Peyer's patch (tissue), 4 donors: ENCODE results near the gene EIF4E1B. TPM values are rescaled to one million over a fixed set of nuclear protein-coding genes. Genes with fewer than 3 reads are reported as not detected.
A peak's percentile ranks its signal among the peaks of the same experiment; 100 is the strongest.

Experiments
- DNase-seq, 3 donors: peaks; one replicate each; pipeline ENCODE4 v3.0.0-alpha.2; 2017 to 2019
- H3K27ac ChIP-seq, 4 donors: fragments of 200-600 bp; sonication (generic); one replicate each; pipeline ENCODE4 v1.5.1; 2016 to 2019
- H3K27me3 ChIP-seq, 2 donors: fragments of 200-600 bp; sonication (generic); one replicate each; pipeline ENCODE4 v1.5.1; 2019
- H3K36me3 ChIP-seq, 3 donors: fragments of 200-600 bp; sonication (generic); one replicate each; pipeline ENCODE4 v1.5.1; 2016 to 2019
- H3K4me1 ChIP-seq, 4 donors: fragments of 200-600 bp; sonication (generic); one replicate each; pipeline ENCODE4 v1.5.1; 2016 to 2019
- H3K4me3 ChIP-seq, 4 donors: fragments of 200-600 bp; sonication (generic); 1 replicate in 3 of 4; 2 replicates in 1 of 4; pipeline ENCODE4 v1.5.1; 2016 to 2019; ENCODE audit warnings: mild to moderate bottlenecking in 1 of 4
- H3K9me3 ChIP-seq, 4 donors: fragments of 200-600 bp; sonication (generic); one replicate each; pipeline ENCODE4 v1.5.1; 2016 to 2019; ENCODE audit warnings: mild to moderate bottlenecking in 1 of 4
- CTCF ChIP-seq, 6 experiments: fragments of 450-650 bp in 4 of 6; fragments of 200-600 bp in 2 of 6; sonication (generic) in 1 of 6; IDR thresholded peaks; one replicate each; pipeline ENCODE4 v1.5.1; 2017 to 2019; ENCODE audit warnings: antibody characterized with exemption in 6 of 6, mild to moderate bottlenecking in 3 of 6, moderate library complexity in 1 of 6
- POLR2A ChIP-seq, 2 donors: fragments of 450-650 bp; IDR thresholded peaks; one replicate each; pipeline ENCODE4 v1.5.1; 2017; ENCODE audit warnings: antibody characterized with exemption in 2 of 2, mild to moderate bottlenecking in 2 of 2, moderate library complexity in 2 of 2
- total RNA-seq, 4 donors: library from RNA; depleted of rRNA; stranded (reverse); fragments of >200 nt; gene quantifications; one replicate each; pipeline ENCODE4 v1.1.0, GENCODE V29; 2016

EIF4E1B gene
- total RNA-seq, 4 donors from 2014 or later: not detected

- Histone ChIP-seq H3K27me3 (peaks cover 0 to 44% of the 10 kb centered on the region in 2 donors), H3K9me3 (no peaks in the 10 kb centered on the region), H3K27ac (no peak overlapping the region), H3K36me3 (no peaks in the 10 kb centered on the region), H3K4me3 (no peak overlapping the region), H3K4me1 (peaks cover 0 to 17% (median 9%) of the 10 kb centered on the region in 4 donors)
- DNase-seq: no peak
- TF ChIP-seq POLR2A (IDR thresholded peaks at IDR 0.05) (no peak), CTCF (IDR thresholded peaks at IDR 0.05) (no peak)
Observed at GRCh38 chr5:176625512-176625911, 5.0 kb upstream of the EIF4E1B start.

GRCh38 chr5:176625966-176626875 lies 4.3 kb upstream of the EIF4E1B start:
- Histone ChIP-seq H3K36me3 (no peaks in the 10 kb centered on the region), H3K4me1 (peaks cover 0 to 17% (median 9%) of the 10 kb centered on the region in 4 donors), H3K4me3 (no peak overlapping the region), H3K9me3 (no peaks in the 10 kb centered on the region), H3K27me3 (peaks cover 0 to 45% of the 10 kb centered on the region in 2 donors), H3K27ac (no peak overlapping the region)
- no peak for TF ChIP-seq POLR2A (IDR thresholded peaks at IDR 0.05)
- no peak for TF ChIP-seq CTCF (IDR thresholded peaks at IDR 0.05)
- peak in 1 of 3 donors; percentile 62 for DNase-seq

GRCh38 chr5:176626876-176627236 lies 3.6 kb upstream of the EIF4E1B start:
- H3K36me3 ChIP-seq: no peaks in the 10 kb centered on the region
- DNase-seq: no peak
- H3K9me3 ChIP-seq: no peaks in the 10 kb centered on the region
- no peak overlapping the region for H3K27ac ChIP-seq
- peaks cover 0 to 43% of the 10 kb centered on the region in 2 donors for H3K27me3 ChIP-seq
- TF ChIP-seq POLR2A (IDR thresholded peaks at IDR 0.05) (no peak), CTCF (IDR thresholded peaks at IDR 0.05) (no peak)
- H3K4me1 ChIP-seq: peaks cover 0 to 17% (median 9%) of the 10 kb centered on the region in 4 donors
- no peak overlapping the region for H3K4me3 ChIP-seq

- TF ChIP-seq CTCF (IDR thresholded peaks at IDR 0.05) (no peak), POLR2A (IDR thresholded peaks at IDR 0.05) (no peak)
- H3K4me3 ChIP-seq: no peak overlapping the region
- no peaks in the 10 kb centered on the region for H3K9me3 ChIP-seq
- no peak for DNase-seq
- H3K36me3 ChIP-seq: no peaks in the 10 kb centered on the region
- peaks cover 0 to 17% (median 9%) of the 10 kb centered on the region in 4 donors for H3K4me1 ChIP-seq
- peaks cover 0 to 43% of the 10 kb centered on the region in 2 donors for H3K27me3 ChIP-seq
- H3K27ac ChIP-seq: no peak overlapping the region
Observed at GRCh38 chr5:176627582-176627981, 2.9 kb upstream of the EIF4E1B start.

GRCh38 chr5:176628406-176629228 lies 1.9 kb upstream of the EIF4E1B start:
- peaks cover 0 to 43% of the 10 kb centered on the region in 2 donors for H3K27me3 ChIP-seq
- peaks cover 0 to 17% (median 9%) of the 10 kb centered on the region in 4 donors for H3K4me1 ChIP-seq
- no peak overlapping the region for H3K4me3 ChIP-seq
- TF ChIP-seq POLR2A (IDR thresholded peaks at IDR 0.05): no peak
- no peak for TF ChIP-seq CTCF (IDR thresholded peaks at IDR 0.05)
- H3K9me3 ChIP-seq: no peaks in the 10 kb centered on the region
- H3K27ac ChIP-seq: no peak overlapping the region
- DNase-seq: no peak
- H3K36me3 ChIP-seq: no peaks in the 10 kb centered on the region
